ENCODE data around the gene TIMP3.

Gene TIMP3

DNA sequence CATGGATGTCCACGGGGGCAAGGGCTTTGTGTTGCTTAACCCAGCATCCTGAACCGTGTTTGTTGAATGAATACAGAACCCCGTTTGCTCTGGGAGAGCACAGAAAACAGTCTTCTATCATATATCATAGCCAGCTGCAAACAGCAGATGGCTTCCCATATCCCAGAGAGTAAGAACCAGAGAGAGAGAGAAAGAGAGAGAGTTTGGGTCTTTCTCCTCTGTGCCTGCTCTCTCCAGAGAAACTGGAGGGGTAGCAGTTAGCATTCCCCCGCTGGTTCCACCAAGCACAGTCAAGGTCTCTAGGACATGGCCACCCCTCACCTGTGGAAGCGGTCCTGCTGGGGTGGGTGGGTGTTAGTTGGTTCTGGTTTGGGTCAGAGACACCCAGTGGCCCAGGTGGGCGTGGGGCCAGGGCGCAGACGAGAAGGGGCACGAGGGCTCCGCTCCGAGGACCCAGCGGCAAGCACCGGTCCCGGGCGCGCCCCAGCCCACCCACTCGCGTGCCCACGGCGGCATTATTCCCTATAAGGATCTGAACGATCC, 440 bp upstream of the TIMP3 start:
- H3K9me3 ChIP-seq (ENCODE audit: insufficient read depth, low read depth, low read length) = no peaks in the 10 kb centered on the region
- no peaks in the 10 kb centered on the region for H3K36me3 ChIP-seq (ENCODE audit: insufficient read depth, low read depth, low read length)
- H3K27me3 ChIP-seq (ENCODE audit: insufficient read depth, low read length) = peaks cover 49% of the 10 kb centered on the region
- H3K27ac ChIP-seq (ENCODE audit: low read length) = no peak overlapping the region
- peaks cover 24% of the 10 kb centered on the region; the same call in 1 of the 2 replicates for H3K4me1 ChIP-seq (ENCODE audit: insufficient read depth, low read length)
- peak overlapping the region; percentile 66; the same call in 1 of the 2 replicates for H3K4me3 ChIP-seq (ENCODE audit: low read length)
- H3K9ac ChIP-seq (ENCODE audit: low read depth, low read length) = peak overlapping the region; percentile 46; the same call in 1 of the 2 replicates

DNA sequence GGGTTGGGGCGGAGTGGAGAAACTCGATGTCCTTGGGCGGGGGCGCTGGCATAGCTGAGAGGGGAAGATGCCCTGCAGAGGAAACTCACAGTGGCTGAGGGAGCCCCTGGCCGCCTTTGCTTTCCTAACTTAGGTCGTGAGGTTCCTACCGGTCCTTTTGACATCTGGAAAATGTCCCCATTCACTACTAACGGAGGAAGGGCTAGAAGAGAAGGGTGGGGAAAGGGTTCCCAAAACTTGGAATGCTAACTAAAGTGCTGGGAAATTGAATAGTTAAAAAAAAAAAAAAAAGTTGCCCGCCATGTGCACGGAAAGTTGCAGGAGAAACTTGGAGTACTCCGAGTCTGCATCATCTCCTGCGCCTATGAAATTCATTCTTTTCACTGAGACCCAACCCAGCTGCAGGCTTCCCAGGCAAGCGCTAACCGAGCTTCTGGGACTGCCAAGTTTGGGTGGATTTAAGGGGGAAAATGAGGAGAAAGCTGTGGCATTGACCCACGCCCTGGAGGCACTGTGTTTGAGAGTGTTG, 796 bp downstream of the TIMP3 start:
- Histone ChIP-seq H3K4me3 (ENCODE audit: low read length) (peak overlapping the region; percentile 66), H3K27me3 (ENCODE audit: insufficient read depth, low read length) (peaks cover 49% of the 10 kb centered on the region), H3K9me3 (ENCODE audit: insufficient read depth, low read depth, low read length) (no peaks in the 10 kb centered on the region), H3K9ac (ENCODE audit: low read depth, low read length) (peak overlapping the region; percentile 60; the same call in 1 of the 2 replicates), H3K36me3 (ENCODE audit: insufficient read depth, low read depth, low read length) (no peaks in the 10 kb centered on the region), H3K27ac (ENCODE audit: low read length) (no peak overlapping the region), H3K4me1 (ENCODE audit: insufficient read depth, low read length) (peaks cover 24% of the 10 kb centered on the region; the same call in 1 of the 2 replicates)

GRCh38 chr22:32803020-32803737, 1.7 kb downstream of the TIMP3 start:
- peak overlapping the region; percentile 66 for H3K4me3 ChIP-seq (ENCODE audit: low read length)

DNA sequence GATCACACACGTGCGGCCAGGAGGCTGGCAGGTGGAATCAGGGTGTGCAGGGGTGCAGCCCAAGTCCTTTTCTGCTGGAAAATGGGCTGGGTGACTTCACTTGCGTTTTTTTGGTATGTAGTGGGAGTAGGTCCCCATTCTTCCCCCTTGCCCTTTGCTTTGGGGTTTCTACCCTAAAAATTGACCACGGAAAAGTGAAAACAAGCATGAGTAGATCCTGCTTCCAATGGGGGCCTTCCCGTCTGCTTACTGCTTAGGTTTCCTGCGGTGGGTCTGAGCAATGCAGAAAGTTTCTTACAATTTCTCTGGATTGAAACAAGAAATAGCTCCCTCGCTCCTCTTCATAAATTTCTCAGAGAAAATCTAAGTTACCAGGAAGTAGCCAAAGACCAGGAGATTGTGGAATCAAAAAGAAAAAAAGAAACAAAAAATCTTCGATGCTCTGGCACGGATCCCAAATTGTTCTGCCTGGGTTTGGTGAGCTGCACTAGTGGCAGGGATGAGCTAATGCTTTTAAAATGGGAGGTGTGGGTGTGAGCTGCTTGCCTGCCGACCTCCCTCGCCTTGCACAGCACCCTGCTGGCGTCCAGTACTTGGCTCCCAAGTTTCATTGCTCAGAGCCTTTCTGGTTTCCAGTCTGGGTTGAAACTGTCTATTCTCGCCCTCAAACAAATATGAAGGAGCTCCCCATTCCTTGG, 2.4 kb downstream of the TIMP3 start:
- Histone ChIP-seq H3K4me1 (ENCODE audit: insufficient read depth, low read length) (peaks cover 24% of the 10 kb centered on the region; the same call in 1 of the 2 replicates), H3K27ac (ENCODE audit: low read length) (no peak overlapping the region), H3K27me3 (ENCODE audit: insufficient read depth, low read length) (peaks cover 49% of the 10 kb centered on the region), H3K9ac (ENCODE audit: low read depth, low read length) (no peak overlapping the region), H3K4me3 (ENCODE audit: low read length) (no peak overlapping the region), H3K9me3 (ENCODE audit: insufficient read depth, low read depth, low read length) (no peaks in the 10 kb centered on the region), H3K36me3 (ENCODE audit: insufficient read depth, low read depth, low read length) (no peaks in the 10 kb centered on the region)

More at GRCh38 chr22:32803020-32803737, 1.7 kb downstream of the TIMP3 start:
- no peaks in the 10 kb centered on the region for H3K36me3 ChIP-seq (ENCODE audit: insufficient read depth, low read depth, low read length)
- no peaks in the 10 kb centered on the region for H3K9me3 ChIP-seq (ENCODE audit: insufficient read depth, low read depth, low read length)
- peak overlapping the region; percentile 60; the same call in 1 of the 2 replicates for H3K9ac ChIP-seq (ENCODE audit: low read depth, low read length)
- H3K4me1 ChIP-seq (ENCODE audit: insufficient read depth, low read length) = peaks cover 24% of the 10 kb centered on the region; the same call in 1 of the 2 replicates
- H3K27ac ChIP-seq (ENCODE audit: low read length) = no peak overlapping the region
- H3K27me3 ChIP-seq (ENCODE audit: insufficient read depth, low read length) = peaks cover 49% of the 10 kb centered on the region

- H3K4me3 ChIP-seq (ENCODE audit: low read length) = no peak overlapping the region
- H3K27ac ChIP-seq (ENCODE audit: low read length) = no peak overlapping the region
- no peaks in the 10 kb centered on the region for H3K9me3 ChIP-seq (ENCODE audit: insufficient read depth, low read depth, low read length)
- peaks cover 24% of the 10 kb centered on the region; the same call in 1 of the 2 replicates for H3K4me1 ChIP-seq (ENCODE audit: insufficient read depth, low read length)
- H3K36me3 ChIP-seq (ENCODE audit: insufficient read depth, low read depth, low read length) = no peaks in the 10 kb centered on the region
- H3K9ac ChIP-seq (ENCODE audit: low read depth, low read length) = no peak overlapping the region
- H3K27me3 ChIP-seq (ENCODE audit: insufficient read depth, low read length) = peaks cover 44% of the 10 kb centered on the region
These were observed 3.2 kb downstream of the TIMP3 start for GRCh38 chr22:32804531-32805360.

DNA sequence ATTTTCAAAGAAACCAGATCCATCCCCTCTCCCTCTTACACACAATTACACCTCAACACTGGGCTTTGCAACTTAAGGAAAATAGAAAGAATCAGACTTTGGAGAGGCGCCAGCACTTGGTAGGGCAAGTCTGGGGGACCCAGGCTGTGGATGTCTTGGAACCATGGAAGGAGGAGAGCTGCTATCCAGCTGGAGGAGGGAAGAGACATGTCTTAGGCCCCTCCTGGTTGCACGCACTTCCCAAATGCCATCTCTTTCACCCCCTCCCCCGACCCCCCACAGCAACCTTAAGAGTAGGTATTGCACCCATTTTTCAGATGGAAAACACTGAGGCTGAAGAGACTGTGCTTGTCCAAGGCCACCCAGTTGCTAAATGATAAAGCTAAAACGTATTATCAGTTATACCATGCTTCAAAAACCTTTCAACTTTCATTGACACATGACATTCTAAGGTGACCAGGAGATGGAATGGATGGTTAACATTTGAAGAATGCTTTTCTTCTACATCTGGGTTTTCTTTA, 3.9 kb downstream of the TIMP3 start:
- no peaks in the 10 kb centered on the region for H3K9me3 ChIP-seq (ENCODE audit: insufficient read depth, low read depth, low read length)
- no peak overlapping the region for H3K9ac ChIP-seq (ENCODE audit: low read depth, low read length)
- peaks cover 40% of the 10 kb centered on the region for H3K27me3 ChIP-seq (ENCODE audit: insufficient read depth, low read length)
- no peak overlapping the region for H3K27ac ChIP-seq (ENCODE audit: low read length)
- H3K4me1 ChIP-seq (ENCODE audit: insufficient read depth, low read length) = peaks cover 26% of the 10 kb centered on the region; the same call in 1 of the 2 replicates
- H3K4me3 ChIP-seq (ENCODE audit: low read length) = no peak overlapping the region
- no peaks in the 10 kb centered on the region for H3K36me3 ChIP-seq (ENCODE audit: insufficient read depth, low read depth, low read length)

DNA sequence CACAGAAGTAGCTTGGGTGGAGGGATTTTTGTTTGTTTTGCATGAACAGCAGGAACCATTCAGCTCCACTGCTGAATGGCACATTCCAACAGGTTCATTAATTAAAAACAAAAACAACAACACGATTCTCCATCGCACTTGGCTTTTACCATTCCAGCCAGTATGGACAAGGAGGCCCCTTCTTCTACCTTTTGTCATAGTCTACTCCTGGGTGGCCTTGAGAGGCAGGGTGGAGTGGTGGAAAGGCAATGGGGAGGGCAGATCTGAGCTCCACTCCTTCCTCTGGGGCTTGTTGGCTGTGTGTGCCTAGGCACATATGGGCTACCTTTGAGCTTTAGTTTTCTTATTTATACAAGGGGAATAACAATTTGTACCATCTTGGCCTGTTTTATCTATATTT, 4.8 kb downstream of the TIMP3 start:
- Histone ChIP-seq H3K4me1 (ENCODE audit: insufficient read depth, low read length) (peaks cover 31% of the 10 kb centered on the region; the same call in 1 of the 2 replicates), H3K4me3 (ENCODE audit: low read length) (no peak overlapping the region), H3K27ac (ENCODE audit: low read length) (no peak overlapping the region), H3K9ac (ENCODE audit: low read depth, low read length) (no peak overlapping the region), H3K36me3 (ENCODE audit: insufficient read depth, low read depth, low read length) (no peaks in the 10 kb centered on the region), H3K27me3 (ENCODE audit: insufficient read depth, low read length) (peaks cover 31% of the 10 kb centered on the region), H3K9me3 (ENCODE audit: insufficient read depth, low read depth, low read length) (no peaks in the 10 kb centered on the region)

- no peak overlapping the region for H3K9ac ChIP-seq (ENCODE audit: low read depth, low read length)
- H3K9me3 ChIP-seq (ENCODE audit: insufficient read depth, low read depth, low read length) = no peaks in the 10 kb centered on the region
- peaks cover 26% of the 10 kb centered on the region; the same call in 1 of the 2 replicates for H3K4me1 ChIP-seq (ENCODE audit: insufficient read depth, low read length)
- H3K36me3 ChIP-seq (ENCODE audit: insufficient read depth, low read depth, low read length) = no peaks in the 10 kb centered on the region
- peaks cover 20% of the 10 kb centered on the region for H3K27me3 ChIP-seq (ENCODE audit: insufficient read depth, low read length)
- H3K4me3 ChIP-seq (ENCODE audit: low read length) = no peak overlapping the region
- H3K27ac ChIP-seq (ENCODE audit: low read length) = no peak overlapping the region
These were observed 6.5 kb downstream of the TIMP3 start for GRCh38 chr22:32808038-32808445.

GRCh38 chr22:32809786-32810554, 8.5 kb downstream of the TIMP3 start:
- Histone ChIP-seq H3K36me3 (ENCODE audit: insufficient read depth, low read depth, low read length) (no peaks in the 10 kb centered on the region), H3K4me1 (ENCODE audit: insufficient read depth, low read length) (peaks cover 11% of the 10 kb centered on the region; the same call in 1 of the 2 replicates), H3K9ac (ENCODE audit: low read depth, low read length) (no peak overlapping the region), H3K27ac (ENCODE audit: low read length) (no peak overlapping the region), H3K9me3 (ENCODE audit: insufficient read depth, low read depth, low read length) (no peaks in the 10 kb centered on the region), H3K27me3 (ENCODE audit: insufficient read depth, low read length) (peaks cover under 1% of the 10 kb centered on the region; the same call in 1 of the 2 replicates), H3K4me3 (ENCODE audit: low read length) (no peak overlapping the region)

- Histone ChIP-seq H3K36me3 (ENCODE audit: insufficient read depth, low read depth, low read length) (no peaks in the 10 kb centered on the region), H3K27ac (ENCODE audit: low read length) (no peak overlapping the region), H3K9me3 (ENCODE audit: insufficient read depth, low read depth, low read length) (no peaks in the 10 kb centered on the region), H3K9ac (ENCODE audit: low read depth, low read length) (no peak overlapping the region), H3K4me1 (ENCODE audit: insufficient read depth, low read length) (peaks cover 8% of the 10 kb centered on the region; the same call in 1 of the 2 replicates), H3K27me3 (ENCODE audit: insufficient read depth, low read length) (no peaks in the 10 kb centered on the region), H3K4me3 (ENCODE audit: low read length) (no peak overlapping the region)
These were observed 9.1 kb downstream of the TIMP3 start for GRCh38 chr22:32810555-32811133.
